Coronary artery (tissue), 2 donors: ENCODE data around the gene KCNQ2.

ENCODE experiments used
- DNase-seq: peaks from one replicate; pipeline ENCODE4 v3.0.0-alpha.2; 2017; ENCODE audit warnings: low spot score
- H3K27ac ChIP-seq, 2 donors: fragments of 200-600 bp; sonication (generic); one replicate each; pipeline ENCODE4 v1.5.1; 2016 to 2019
- H3K4me3 ChIP-seq: fragments of 200-600 bp; sonication (generic); 2 replicates; pipeline ENCODE4 v1.5.1; 2016; ENCODE audit warnings: mild to moderate bottlenecking, moderate library complexity
- TF ChIP-seq, protein P1 (sequence below): fragments of 200-600 bp; sonication (generic); IDR thresholded peaks from one replicate; pipeline ENCODE4 v1.5.1; 2019; ENCODE audit warnings: antibody characterized with exemption

Gene KCNQ2

GRCh38 chr20:63370618-63371187 is 101.8 kb downstream of the KCNQ2 start:
- no peak overlapping the region for H3K27ac ChIP-seq
- no peak overlapping the region for H3K4me3 ChIP-seq
- DNase-seq: no peak
- TF ChIP-seq, protein P1, sequence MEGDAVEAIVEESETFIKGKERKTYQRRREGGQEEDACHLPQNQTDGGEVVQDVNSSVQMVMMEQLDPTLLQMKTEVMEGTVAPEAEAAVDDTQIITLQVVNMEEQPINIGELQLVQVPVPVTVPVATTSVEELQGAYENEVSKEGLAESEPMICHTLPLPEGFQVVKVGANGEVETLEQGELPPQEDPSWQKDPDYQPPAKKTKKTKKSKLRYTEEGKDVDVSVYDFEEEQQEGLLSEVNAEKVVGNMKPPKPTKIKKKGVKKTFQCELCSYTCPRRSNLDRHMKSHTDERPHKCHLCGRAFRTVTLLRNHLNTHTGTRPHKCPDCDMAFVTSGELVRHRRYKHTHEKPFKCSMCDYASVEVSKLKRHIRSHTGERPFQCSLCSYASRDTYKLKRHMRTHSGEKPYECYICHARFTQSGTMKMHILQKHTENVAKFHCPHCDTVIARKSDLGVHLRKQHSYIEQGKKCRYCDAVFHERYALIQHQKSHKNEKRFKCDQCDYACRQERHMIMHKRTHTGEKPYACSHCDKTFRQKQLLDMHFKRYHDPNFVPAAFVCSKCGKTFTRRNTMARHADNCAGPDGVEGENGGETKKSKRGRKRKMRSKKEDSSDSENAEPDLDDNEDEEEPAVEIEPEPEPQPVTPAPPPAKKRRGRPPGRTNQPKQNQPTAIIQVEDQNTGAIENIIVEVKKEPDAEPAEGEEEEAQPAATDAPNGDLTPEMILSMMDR: no peak

DNA sequence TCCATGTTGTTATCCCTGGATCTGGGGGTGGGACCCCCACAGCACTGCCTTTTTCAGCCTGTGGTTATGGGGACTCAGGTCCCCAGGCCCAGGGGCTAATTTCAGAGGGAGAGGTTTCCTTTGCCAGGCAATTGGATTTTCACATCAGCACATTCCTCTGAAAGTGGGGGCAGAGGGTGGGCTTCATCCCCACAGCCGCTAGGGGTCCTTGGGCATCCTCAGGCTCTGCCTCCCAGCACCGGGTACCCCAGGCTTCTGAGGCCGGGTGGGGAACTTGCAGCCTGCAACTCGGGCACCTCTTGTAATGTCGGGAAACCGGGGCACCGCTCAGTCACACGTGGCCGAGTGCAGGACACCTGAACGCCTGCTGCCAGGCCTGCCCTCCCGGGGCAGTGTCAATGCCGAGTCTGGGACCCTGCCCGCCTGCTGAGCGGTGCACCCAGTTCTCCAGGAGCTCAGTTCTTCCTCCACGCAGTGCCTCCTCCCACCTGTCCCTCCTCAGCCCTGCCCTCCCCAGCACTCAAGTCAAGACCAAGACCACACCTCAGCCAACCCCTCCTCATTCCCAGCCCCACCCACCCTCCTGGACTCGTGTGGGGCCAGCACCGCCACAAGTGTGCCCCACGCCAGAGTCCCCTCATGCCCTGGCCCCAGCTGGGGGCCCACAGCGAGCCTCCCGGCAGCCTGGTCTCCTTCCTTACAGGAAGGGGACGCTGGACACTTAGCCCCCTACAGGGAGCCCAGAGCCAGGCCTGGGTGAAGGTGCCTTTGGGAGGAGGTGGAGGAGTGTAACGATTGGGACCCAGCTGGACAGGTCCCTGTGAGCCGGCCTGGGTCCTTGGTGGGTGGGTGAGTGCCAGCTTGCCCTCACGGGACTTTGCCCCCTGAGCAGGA is 102.5 kb downstream of the KCNQ2 start:
- no peak for DNase-seq

DNA sequence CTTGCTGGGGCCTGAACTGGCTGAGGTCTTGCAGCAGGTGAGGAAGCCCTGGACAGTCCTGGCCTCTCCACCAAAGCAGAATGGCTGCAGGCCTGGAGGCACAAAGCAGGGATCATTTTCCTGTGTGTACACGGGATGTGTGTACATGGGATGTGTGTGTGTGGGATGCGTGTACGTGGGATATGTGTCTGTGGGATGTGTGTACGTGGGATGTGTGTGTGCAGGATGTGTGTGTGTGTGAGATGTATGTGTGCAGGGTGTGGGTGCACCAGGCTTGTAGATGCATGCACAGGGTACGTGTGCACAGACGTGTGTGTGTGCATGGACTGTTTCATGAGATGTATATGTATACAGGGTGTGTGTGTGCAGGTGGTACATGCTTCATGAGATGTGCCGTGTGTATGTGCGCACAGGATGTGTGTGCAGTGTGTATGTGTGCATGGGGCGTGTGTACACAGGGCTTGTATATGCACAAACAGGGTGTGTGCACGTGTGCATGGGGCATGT is 103.4 kb downstream of the KCNQ2 start:
- no peak overlapping the region for H3K27ac ChIP-seq
- TF ChIP-seq, protein P1: no peak
- H3K4me3 ChIP-seq: no peak overlapping the region
- DNase-seq: no peak

More for the DNA sequence above, 102.5 kb downstream of the KCNQ2 start:
- TF ChIP-seq, protein P1: no peak
- Histone ChIP-seq H3K27ac (no peak overlapping the region), H3K4me3 (no peak overlapping the region)

- Histone ChIP-seq H3K27ac (no peak overlapping the region), H3K4me3 (no peak overlapping the region)
- TF ChIP-seq, protein P1: no peak
- DNase-seq: no peak
Observed at GRCh38 chr20:63368151-63368550, 104.3 kb downstream of the KCNQ2 start.

GRCh38 chr20:63367446-63368055 is 104.9 kb downstream of the KCNQ2 start:
- TF ChIP-seq, protein P1: no peak
- no peak for DNase-seq
- H3K4me3 ChIP-seq: no peak overlapping the region
- H3K27ac ChIP-seq: no peak overlapping the region

GRCh38 chr20:63366390-63367365 is 105.8 kb downstream of the KCNQ2 start:
- TF ChIP-seq, protein P1: no peak
- Histone ChIP-seq H3K27ac (no peak overlapping the region), H3K4me3 (no peak overlapping the region)
- no peak for DNase-seq
